OCI-LY3 (cell line): Measurements from ENCODE around the gene PCSK6.
"Not testable (repeated sequence)": the region's sequence is repeated elsewhere in the genome, so short reads cannot be mapped to it uniquely, and the experiment has no call there.

Experiments used
- H2AFZ ChIP-seq: fragments of 200-600, 300-600 bp; shearing (Covaris generic); 2 replicates; pipeline ENCODE4 v1.6.0; 2014; ENCODE audit warnings: antibody characterized with exemption, low read depth, low read length
- H3K27ac ChIP-seq: fragments of 200-600, 300-600 bp; sonication (generic); 2 replicates; pipeline ENCODE4 v1.5.1; 2014; ENCODE audit warnings: mild to moderate bottlenecking, low read length, moderate library complexity, mixed read lengths
- H3K27me3 ChIP-seq: fragments of 200-600, 300-600 bp; sonication (generic); 2 replicates; pipeline ENCODE4 v1.6.1; 2014; ENCODE audit warnings: low read depth, low read length, mixed read lengths
- H3K36me3 ChIP-seq: fragments of 200-600, 300-600 bp; sonication (generic); replicated peaks from 2 replicates; pipeline ENCODE3; 2014; ENCODE audit warnings: low read depth, low read length, mixed read lengths
- H3K4me1 ChIP-seq: fragments of 300-600, 200-600 bp; sonication (generic); 2 replicates; pipeline ENCODE4 v1.6.1; 2014; ENCODE audit warnings: low read length, mixed read lengths
- H3K4me2 ChIP-seq: fragments of 200-600, 300-600 bp; sonication (generic); 2 replicates; pipeline ENCODE4 v1.6.1; 2014; ENCODE audit warnings: low read length, mixed read lengths
- H3K4me3 ChIP-seq: fragments of 300-600, 200-600 bp; sonication (generic); 2 replicates; pipeline ENCODE4 v1.5.1; 2014; ENCODE audit warnings: antibody characterized with exemption, mild to moderate bottlenecking, low read length, moderate library complexity
- H3K79me2 ChIP-seq: fragments of 300-600, 200-600 bp; shearing (Covaris generic); 2 replicates; pipeline ENCODE4 v1.6.1; 2014; ENCODE audit warnings: mild to moderate bottlenecking, low read length, mixed read lengths
- H3K9ac ChIP-seq: fragments of 300-600, 200-600 bp; shearing (Covaris generic); 2 replicates; pipeline ENCODE4 v1.6.0; 2014; ENCODE audit warnings: mild to moderate bottlenecking, low read length, moderate library complexity
- H3K9me3 ChIP-seq: fragments of 200-600, 300-600 bp; shearing (Covaris generic); 2 replicates; pipeline ENCODE4 v1.6.1; 2014; ENCODE audit warnings: low read length, mixed read lengths; ENCODE audit not compliant: insufficient read depth
- H4K20me1 ChIP-seq: fragments of 200-600, 300-600 bp; sonication (generic); 2 replicates; pipeline ENCODE4 v1.6.1; 2016; ENCODE audit warnings: low read length, mixed read lengths; ENCODE audit not compliant: insufficient read depth
- CTCF ChIP-seq: fragments of 200-600, 300-600 bp; sonication (generic); IDR thresholded peaks from 2 replicates; pipeline ENCODE4 v1.5.1; 2014; ENCODE audit warnings: antibody characterized with exemption, low read length, low read depth
- EZH2phosphoT487 ChIP-seq: fragments of 200-600 bp; shearing (Covaris generic); IDR thresholded peaks from 2 replicates; pipeline ENCODE4 v1.6.1; 2018; ENCODE audit warnings: antibody characterized with exemption, mixed run types, low read depth

PCSK6 gene

GRCh38 chr15:101357885-101358284, 131.6 kb downstream of the PCSK6 start:
- Histone ChIP-seq H3K4me2 (no peak overlapping the region), H3K79me2 (no peaks in the 10 kb centered on the region), H3K36me3 (no peaks in the 10 kb centered on the region), H3K27me3 (peaks cover 20% of the 10 kb centered on the region; the same call in 1 of the 2 replicates), H2AFZ (no peak overlapping the region), H3K27ac (no peak overlapping the region), H3K4me3 (no peak overlapping the region), H3K4me1 (no peaks in the 10 kb centered on the region), H3K9ac (no peak overlapping the region), H3K9me3 (no peaks in the 10 kb centered on the region), H4K20me1 (no peaks in the 10 kb centered on the region)
- TF ChIP-seq EZH2phosphoT487 (no peak), CTCF (no peak)

- no peaks in the 10 kb centered on the region for H3K4me1 ChIP-seq
- no peak overlapping the region for H3K4me3 ChIP-seq
- no peaks in the 10 kb centered on the region for H3K79me2 ChIP-seq
- no peaks in the 10 kb centered on the region for H3K36me3 ChIP-seq
- peaks cover 20% of the 10 kb centered on the region; the same call in 1 of the 2 replicates for H3K27me3 ChIP-seq
- no peaks in the 10 kb centered on the region for H3K9me3 ChIP-seq
- no peak overlapping the region for H2AFZ ChIP-seq
- H3K4me2 ChIP-seq, result no peak overlapping the region
- no peak overlapping the region for H3K27ac ChIP-seq
- TF ChIP-seq EZH2phosphoT487, result no peak
- no peak for TF ChIP-seq CTCF
- no peaks in the 10 kb centered on the region for H4K20me1 ChIP-seq
- H3K9ac ChIP-seq, result no peak overlapping the region
Observed at GRCh38 chr15:101357333-101357732, 132.2 kb downstream of the PCSK6 start.

- H3K9ac ChIP-seq, H3K4me3 ChIP-seq, H2AFZ ChIP-seq, H4K20me1 ChIP-seq, H3K4me2 ChIP-seq, H3K4me1 ChIP-seq, H3K79me2 ChIP-seq, H3K9me3 ChIP-seq, H3K36me3 ChIP-seq, H3K27ac ChIP-seq: not testable (repeated sequence)
- H3K27me3 ChIP-seq, result peaks cover 18% of the 10 kb centered on the region; the same call in 1 of the 2 replicates
Observed at GRCh38 chr15:101356512-101357172, 132.9 kb downstream of the PCSK6 start.

GRCh38 chr15:101355678-101356464, 133.6 kb downstream of the PCSK6 start:
- Histone ChIP-seq H3K36me3 (no peaks in the 10 kb centered on the region), H3K27me3 (peaks cover 21% of the 10 kb centered on the region; the same call in 1 of the 2 replicates)
- TF ChIP-seq EZH2phosphoT487 (no peak), CTCF (no peak)

More at GRCh38 chr15:101355678-101356464, 133.6 kb downstream of the PCSK6 start:
- Histone ChIP-seq H4K20me1 (no peaks in the 10 kb centered on the region), H3K4me1 (no peaks in the 10 kb centered on the region), H3K4me3 (no peak overlapping the region), H3K4me2 (no peak overlapping the region), H3K79me2 (no peaks in the 10 kb centered on the region), H3K27ac (no peak overlapping the region), H3K9ac (no peak overlapping the region), H3K9me3 (no peaks in the 10 kb centered on the region; the same call in 1 of the 2 replicates), H2AFZ (no peak overlapping the region)
